HG03060 (cell line): ENCODE measurements around the gene ATP5MC2.
"Not testable (repeated sequence)": the region's sequence is repeated elsewhere in the genome, so short reads cannot be mapped to it uniquely, and the experiment has no call there.

Experiments used
- ATAC-seq: cut with Tn5 transposase; IDR thresholded peaks from one replicate; pipeline ENCODE4 v1.9.1; 2021; ENCODE audit warnings: low read depth, moderate number of reproducible peaks; ENCODE audit not compliant: unreplicated experiment

ATP5MC2 gene

DNA sequence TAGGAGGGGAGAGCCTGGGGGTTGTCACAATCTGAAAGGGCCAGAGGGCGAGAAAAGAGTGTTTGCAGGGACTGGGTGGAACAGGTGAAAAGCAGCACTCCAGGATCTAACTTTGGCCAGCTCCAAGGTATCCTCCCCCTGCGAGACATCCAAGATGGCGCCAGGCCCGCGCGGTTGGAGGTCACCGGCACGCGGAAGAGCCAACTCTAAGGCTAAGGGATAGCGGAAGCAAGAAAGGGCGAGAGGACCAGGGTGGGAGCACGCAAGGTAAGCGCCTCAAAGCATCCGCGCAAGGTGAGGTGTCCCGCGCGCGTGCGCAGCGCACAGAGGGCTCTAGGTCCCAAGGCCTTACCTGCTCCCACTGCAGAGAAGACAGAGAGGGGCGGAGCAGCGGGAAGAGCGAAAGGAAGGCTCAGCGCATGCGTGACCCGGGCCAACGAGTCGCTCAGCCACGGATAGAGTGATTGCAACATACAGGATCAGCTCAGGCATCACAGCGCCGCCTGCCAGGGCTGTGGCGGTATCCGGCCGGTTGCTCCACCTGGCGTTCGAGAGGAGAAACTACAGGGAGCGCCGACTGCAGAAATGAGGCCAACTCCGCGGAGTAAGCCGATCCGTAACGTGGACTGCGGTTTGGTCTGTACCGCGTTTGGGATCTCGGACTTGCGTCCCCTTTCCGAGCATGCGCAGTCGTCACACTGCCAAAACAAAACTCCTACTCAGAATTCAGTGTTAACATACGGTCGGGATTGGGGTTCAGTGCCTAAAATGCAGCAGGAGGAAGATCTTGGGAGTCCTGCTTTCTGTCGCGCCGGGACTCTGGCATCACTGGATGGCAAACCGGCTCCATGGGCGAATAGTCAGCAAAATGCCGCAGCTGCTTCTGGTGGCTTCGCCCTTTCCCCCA, at the start of gene ATP5MC2:
TSS of gene ATP5MC2 (minus strand) at position 383 of the 907 bp plus-strand sequence. CDS start 3,469 bp downstream, outside the sequence.
- peak; percentile 96 for ATAC-seq

DNA sequence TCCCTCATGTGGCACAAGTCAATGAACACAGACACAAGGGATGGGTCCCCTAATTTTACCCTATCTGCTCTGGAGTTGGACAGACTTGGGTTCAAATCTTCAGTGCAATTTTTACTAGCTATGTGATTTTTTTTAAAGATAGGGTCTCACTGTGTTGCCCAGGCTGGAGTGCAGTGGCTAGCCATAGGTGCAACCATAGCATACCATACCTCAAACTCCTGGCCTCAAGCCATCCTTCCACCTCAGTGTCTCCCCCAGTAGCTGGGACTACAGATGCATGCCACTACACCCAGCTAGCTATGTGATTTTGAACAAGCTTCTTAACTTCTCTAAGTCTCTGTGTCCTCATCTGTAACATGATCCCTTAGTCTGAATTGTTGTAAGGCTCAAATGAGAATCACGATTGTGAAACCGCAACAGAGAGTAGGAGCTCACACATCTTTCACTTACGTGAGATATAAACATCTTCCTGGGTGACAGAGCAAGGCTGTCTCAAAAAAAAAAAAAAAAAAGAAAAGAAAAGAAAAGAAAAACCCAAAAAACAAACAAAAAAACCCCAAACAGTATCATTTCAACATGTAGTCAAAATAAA, 46.7 kb upstream of the ATP5MC2 start:
- no peak for ATAC-seq

DNA sequence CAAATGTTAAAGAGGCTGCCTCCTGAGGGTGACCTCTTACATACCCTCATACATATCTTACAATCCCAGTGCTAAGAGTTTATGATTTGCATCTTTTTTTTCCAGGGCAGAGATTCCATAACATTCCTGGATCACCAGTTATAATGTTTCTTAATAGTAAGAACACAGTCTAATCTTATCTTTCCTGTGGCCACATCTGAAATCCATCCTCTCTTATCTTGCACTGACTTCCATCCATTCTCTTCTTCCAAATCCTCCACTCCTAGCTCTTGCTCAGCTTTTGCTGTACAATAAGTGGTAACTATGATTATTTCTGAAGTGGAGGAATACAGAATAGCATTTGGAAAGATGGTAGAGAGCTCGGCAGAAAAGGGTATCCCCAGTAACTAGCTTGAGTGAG, 45.1 kb upstream of the ATP5MC2 start:
- ATAC-seq, result no peak

- ATAC-seq, result no peak
These were observed 43.8 kb upstream of the ATP5MC2 start for GRCh38 chr12:53719649-53720048.

DNA sequence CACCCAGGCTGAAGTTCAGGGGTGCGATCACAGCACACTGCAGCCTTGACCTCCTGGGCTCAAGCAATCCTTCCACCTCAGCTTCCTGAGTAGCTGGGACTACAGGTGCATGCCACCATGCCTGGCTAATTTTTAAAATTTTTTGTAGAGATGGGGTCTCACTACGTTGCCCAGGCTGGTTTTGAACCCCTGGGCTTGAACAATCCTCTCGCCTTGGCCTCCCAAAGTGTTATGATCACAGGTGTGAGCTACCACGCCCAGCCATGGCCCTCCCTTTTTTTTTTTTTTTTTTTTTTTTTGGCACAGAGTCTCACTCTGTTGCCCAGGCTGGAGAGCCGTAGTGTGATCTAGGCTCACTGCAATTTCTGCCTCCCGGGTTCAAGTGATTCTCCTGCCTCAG, 42.7 kb upstream of the ATP5MC2 start:
- ATAC-seq, result not testable (repeated sequence)

DNA sequence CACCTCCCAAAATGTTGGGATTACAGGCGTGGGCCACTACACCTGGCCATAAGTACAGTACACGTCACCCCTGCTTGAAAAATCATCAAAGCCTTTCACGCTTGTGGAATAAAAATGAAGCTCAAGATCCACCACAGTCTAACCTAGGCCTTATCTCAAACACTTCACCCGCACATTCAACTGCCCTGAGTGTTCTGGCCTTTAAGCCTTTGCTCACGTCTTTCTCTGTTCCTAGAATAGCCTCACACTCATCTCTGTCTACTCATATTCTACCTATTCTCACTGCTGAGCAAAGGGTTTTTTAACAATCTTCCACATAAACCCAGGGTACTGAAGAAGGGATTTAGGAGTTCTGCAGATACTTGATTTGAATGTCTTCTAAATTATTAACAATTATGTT, 41.4 kb upstream of the ATP5MC2 start:
- no peak for ATAC-seq

DNA sequence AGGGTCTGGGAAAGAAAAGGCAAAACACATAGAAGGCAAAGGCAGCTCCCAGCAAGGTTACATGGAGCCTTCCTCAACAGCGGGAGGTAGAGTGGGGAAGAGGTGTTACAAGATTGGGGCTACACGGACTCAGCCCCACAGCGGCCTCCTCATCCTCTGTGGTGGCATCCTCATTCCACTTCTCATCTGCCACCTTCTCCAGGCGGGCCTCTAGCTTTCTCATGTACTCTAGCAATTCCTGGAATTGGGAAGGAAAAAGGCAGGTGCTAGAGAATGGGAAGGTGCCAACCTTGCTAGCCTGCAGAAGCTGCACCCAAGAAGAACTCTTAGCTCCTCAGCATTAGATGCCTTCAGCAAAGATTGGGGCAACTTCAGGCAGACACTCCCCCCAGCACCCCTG, 38.1 kb upstream of the ATP5MC2 start:
- ATAC-seq, result no peak

DNA sequence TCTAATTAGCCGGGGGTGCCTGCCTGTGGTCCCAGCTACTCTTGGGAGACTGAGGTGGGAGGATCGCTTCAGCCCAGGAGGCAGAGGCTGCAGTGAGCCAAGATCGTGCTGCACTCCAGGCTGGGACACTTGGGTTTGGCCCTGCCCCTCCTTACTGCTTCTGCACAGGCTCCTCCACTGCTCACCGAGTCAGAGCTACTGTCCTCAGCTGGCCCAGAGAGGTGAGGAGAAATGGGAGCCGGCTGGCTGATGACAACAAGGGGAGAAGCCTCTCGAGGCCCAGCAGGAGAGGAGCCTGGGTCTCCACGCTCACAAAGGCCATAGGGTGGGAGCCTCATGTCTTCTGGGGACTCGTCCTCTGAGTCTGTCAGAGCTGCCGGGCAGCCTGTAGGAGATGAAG, 37.6 kb upstream of the ATP5MC2 start:
- no peak for ATAC-seq

DNA sequence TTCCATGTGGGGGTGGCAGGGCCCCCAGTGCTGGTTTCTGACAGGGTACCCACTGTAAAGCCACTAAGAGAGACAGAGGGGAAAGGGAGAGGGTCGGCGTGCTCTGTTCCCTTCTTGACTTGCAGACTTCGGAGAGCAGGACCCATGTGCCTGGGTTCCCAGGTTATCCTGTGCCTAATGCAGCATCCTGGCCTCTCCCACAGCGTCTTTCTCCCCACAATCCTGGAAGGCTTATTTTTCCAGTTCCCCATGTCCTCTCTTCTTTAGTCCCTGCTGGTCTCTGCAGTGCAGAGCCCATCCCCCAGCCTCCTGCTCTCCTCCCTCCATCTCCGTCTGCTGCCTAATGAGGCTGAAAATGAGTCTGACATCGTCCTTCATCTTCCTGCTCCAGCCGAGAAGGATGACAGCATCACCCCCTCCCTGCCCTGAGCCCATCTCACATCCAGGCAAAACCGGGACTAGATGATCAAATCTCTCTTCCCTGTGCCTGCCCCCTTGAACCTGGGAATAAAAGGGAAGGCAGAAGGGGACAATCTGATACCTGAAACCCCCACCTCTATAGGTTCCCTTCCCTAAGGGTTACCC, 36.3 kb upstream of the ATP5MC2 start:
- ATAC-seq, result no peak

DNA sequence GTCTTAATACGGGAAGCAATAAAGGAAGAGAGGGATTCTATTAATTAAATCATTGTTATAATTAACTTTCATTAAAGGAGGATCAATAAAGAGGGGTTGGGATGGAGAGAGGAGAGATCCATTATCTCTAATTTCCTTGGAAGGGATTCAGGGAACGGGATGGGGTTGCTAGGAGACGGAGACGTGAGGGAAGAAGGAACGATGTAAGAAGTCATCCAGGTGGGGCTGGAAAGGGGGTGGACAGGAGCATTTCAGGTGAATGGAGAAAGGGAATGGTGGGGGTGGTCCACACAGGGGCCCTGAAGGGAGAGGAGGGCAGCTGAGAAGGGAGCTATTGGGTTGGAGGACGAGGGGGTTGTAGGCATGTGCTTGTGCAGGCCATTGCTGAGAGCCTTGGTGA, 34.2 kb upstream of the ATP5MC2 start:
- no peak for ATAC-seq

GRCh38 chr12:53709671-53710070, 33.8 kb upstream of the ATP5MC2 start:
- ATAC-seq, result no peak

GRCh38 chr12:53706080-53706479, 30.2 kb upstream of the ATP5MC2 start:
- ATAC-seq, result no peak

- ATAC-seq, result no peak
These were observed 27.9 kb upstream of the ATP5MC2 start for GRCh38 chr12:53703756-53704155.

DNA sequence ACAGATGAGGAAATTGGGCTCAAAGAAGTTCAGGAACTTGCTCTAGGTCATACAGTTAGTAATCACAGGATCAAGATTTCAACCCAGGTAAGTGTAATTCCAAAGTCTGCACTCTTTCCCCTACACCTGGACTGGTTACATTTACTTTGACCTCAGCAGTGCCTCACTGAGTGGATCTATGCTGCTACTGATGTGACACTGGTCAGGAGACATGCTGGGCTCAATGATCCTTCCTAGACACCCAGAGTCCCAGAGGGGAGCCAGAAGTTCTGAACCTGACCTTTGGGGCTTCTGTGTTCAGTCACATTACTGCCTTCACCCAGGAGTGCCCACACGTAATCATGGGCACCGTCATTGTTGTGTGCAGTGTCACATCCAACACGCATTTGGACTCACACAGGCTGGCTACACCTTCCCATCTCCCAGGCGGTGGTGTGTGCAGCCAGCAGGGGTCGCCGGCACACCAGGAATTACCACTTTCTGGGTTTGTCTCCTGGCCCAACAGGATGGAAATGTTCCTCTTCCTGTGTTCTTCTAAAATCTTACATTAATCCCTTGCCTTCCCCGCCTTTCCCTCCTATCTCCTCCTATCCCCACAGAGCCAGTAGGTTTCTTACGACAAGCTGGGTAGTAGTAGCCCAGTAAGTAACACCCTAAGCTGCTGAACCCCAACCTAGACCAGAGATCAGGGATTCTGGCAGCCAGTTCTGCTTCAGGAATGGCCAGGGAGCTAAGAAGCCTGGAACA, 25.8 kb upstream of the ATP5MC2 start:
- ATAC-seq, result no peak

GRCh38 chr12:53700567-53700966, 24.7 kb upstream of the ATP5MC2 start:
- no peak for ATAC-seq

DNA sequence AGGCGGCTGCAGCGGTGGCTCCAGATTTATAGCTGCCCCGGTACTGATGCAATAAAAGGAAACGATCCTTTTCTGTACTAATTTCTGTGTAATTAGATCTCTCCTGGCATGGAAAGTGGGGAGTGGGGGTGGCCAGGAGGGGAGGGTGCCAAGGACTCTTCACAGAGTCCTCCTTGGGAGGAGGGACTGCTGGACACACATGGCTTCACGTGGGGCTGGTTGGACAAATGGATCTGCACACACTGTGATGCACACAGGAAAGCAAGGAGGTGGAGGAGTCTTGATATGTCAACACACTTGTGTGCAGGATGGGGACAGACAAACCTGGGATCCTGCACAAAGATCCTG, 23.8 kb upstream of the ATP5MC2 start:
- no peak for ATAC-seq

DNA sequence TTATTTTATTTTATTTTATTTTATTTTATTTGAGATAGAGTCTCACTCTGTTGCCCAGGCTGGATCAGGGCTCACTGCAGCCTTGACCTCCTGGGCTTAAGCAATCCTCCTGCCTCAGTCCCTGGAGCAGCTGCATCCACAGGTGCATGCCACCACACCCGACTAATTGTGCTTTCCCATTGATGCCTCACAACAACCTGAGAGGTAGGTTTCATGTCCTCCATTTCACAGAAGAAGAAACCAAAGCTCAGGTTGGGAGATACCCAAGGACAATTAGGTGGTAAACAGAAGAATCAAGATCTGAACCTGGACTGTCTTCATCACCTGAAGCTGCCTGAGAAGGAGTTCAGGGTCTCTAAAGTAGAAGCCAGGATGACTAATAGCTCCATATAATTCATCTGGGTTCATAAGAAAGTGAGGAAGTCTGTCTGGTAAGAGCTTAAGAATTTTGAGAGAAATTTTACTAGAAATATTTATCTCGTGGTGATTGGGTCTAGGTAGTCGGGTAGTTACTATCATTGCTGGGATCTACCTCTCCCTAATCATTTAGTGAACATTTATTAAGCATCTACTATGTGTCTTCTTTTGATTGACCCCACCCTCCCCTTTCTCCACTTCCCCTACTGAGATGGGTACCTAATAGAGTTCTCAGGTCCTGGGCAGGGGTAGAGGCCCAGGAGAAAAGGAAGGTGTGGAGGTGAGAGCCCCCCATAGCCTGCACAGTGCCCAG, 23.2 kb upstream of the ATP5MC2 start:
- no peak for ATAC-seq

- ATAC-seq, result no peak
These were observed 20.9 kb upstream of the ATP5MC2 start for GRCh38 chr12:53696655-53697331.

DNA sequence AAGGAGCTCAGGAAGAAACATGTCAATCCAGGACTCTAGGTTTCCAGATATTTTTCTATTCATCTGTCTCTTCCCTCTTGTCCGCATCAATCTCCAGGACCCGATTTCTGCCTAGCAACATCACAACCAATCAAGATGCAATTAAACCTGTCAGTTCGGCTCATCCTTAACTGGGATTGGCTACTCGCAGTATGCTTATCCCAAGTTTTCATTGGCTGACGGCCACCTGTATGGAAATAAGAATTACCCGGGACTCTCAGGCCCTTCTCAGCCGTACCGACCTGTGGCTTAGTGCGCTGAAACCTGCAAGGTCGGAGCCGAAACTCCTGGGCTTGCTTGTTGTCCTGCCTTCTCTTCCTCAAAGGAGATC, 20.4 kb upstream of the ATP5MC2 start:
- no peak for ATAC-seq
